DMS53 (cell line): Measurements from ENCODE around the gene THADA.

ENCODE experiments used
- DNase-seq: peaks from one replicate; lab custom pipeline; 2025; lab: John Stamatoyannopoulos, UW

Gene THADA

DNA sequence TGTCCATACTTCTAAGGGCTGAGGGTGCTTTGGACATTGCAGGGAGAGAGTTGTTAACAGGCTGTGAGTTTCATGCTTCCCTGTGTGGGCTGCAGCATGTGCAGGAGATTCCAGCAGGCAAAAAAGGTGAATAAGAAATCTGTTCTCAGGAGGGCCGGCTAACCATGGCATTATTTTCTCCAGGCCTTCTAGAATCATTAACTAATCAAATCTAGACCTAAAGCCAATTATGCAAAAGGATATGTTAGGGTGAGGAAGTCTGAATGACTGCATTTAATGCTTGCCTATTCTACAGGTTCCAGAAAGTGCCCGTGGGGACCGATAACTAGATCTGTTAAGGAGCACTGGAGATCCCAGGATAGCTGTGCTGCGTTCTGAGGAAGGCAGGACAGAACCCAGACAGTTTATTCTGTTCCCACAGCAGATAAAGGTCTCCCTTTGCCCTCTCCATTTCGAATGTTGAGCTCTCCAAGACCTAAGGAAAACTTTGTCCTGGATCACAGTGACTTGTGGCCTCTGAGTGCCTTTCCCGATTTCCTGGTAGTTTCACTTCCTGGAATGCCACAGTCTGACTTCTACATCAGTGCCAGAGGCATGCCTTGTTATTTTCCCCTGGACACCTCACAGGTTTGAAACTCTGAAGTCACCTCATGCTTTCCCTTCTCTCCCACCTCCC lies 319.4 kb downstream of the THADA start:
- peak; percentile 14 for DNase-seq

GRCh38 chr2:43274721-43275120 lies 321.1 kb downstream of the THADA start:
- no peak for DNase-seq

- no peak for DNase-seq
Measured at GRCh38 chr2:43274055-43274454, 321.8 kb downstream of the THADA start.

DNA sequence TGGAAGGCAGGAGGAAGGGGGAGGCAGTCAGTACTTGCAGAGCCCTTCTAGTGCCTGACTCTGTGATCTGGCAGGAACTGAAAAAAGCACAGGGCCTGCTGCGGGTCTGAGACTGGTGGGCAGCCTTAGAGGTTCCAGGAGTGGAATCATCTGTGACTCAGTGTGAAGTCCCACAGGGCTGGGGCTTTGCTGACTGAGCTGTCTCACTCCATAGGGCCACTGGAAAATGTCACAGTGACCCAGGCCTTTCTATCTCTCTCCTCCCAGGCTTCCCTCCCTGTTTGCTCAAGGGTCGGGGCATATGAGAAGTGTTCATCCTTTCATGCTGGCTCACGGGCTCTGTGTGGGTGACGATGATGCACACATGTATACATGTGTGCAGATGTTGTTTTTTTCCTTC lies 322.3 kb downstream of the THADA start:
- no peak for DNase-seq

DNA sequence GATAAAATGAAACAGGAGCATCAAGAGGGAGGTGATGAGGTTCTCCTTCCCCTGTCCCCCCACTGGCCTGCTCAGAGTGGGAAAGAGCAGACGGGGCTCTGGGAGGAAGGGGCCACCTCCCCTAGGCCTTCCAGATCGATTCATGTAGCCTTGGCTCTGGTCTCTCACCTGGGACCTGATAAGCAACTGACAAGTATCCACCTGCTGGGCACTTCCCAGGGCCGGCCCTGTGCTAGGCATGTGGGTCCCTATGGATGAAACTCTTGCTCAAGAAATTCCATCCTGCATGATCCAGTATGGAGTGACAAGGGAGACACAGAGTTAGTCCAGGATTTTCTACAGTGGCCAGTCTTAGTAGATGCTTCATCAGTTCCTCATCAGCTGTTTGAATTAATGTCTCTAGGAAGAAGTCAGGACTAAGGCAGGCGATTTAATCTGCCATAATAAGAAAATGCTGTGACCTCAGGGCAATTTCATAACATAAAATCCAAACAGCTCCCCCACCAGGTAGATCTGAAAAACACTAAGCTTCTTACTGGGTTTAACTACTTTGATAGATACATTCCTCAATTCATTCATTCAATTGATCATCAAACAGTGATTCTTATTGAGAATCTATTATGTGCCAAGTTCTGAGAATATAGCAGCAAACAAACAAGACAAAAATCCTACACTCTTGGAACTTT lies 324.8 kb downstream of the THADA start:
- DNase-seq, result no peak

DNA sequence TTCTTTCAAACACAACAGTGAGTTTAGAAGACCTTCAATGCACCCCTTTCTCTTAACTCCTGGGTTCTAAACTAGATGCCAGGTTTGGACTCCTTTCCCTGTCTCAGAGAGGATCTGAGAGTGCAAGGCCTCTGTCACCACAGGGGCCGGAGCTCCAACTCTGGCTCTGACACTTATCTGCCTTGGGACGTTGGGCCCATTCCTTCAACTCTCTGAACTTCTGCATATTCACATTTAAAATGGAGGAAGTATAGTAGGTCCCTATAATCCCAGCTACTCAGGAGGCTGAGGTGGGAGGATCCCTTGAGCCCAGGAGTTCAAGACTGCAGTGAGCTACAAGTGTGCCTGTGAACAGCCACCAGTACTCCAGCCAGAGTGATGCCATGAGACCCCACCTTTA lies 325.4 kb downstream of the THADA start:
- DNase-seq, result no peak

DNA sequence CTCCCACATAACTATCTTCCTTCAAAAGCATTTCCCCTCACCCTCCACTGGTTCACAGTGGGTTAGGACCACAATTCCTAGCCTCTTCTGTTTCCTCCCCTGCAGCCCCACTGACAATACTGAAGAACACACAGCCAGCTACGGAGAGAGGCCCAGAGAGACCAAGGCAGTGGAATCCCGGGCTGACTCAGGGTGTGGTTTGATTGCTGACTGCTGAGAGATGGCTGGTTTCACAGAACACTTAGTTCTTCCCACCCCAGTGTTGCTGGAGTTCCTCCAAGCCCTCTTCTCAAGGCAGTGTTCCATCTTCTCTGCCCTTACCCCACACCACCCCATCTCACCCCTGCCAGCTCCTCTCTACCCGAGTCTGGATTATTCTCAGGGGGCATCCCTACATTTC lies 326.1 kb downstream of the THADA start:
- DNase-seq, result no peak

GRCh38 chr2:43269074-43269572 lies 326.7 kb downstream of the THADA start:
- no peak for DNase-seq

DNA sequence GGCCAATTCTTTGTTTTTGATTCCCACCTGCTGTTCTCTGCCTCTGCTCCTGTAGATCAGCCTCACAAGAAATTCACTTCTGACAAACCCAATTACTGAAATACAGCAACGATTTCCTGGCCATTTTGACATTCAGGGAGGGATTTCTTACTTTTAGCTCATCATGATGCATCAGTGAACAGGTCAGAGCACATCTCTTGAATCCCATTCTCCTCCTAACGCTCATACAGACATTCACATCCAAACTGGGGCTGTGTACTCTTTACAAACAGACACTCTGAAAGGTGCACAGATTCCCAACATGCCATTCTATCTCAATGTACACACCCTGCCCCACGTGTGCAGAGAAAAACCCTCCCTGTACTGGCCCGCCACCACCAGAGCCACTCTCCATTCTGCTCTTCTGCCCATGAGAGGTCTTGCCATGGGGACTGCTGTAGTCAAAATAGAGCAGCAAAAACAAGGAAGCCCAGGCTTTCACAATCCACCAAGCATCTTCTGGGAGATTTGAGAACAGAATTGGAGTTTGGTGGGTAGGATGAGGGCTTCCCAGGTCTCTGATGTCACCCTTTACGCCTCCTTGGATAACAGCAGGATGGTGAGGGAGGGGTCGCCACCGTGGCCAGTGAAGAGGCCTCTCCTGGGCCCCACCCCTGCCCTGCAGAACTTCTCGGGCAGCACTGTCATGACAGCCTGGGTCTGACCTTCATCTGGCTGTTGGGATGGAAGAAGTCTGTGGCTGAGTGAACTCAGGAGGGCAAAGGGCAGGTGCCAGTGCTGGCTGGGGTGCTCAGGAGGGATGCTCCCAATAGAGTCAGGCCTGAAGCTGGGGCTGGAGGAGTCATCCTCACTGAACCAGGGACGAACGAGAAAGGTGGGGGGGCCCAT lies 327.5 kb downstream of the THADA start:
- no peak for DNase-seq

DNA sequence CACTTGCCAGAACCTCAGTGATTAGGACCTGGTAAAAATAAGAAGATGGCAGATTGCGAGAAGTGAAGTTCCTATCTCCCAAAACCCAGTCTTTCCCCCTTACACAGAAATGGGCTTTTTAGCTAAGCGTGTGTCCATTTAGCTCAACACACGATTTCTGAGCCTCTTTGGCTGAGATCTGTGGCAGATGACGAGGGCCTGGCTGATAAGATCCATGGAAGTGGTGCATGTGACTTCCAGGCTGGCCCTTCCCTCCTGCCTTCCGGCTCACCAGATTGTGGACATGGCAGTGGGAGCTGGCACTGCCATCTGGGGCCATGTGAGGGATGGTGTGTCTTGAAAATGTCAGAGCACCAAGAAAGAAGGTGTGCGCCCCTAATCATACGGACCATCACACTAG lies 328.5 kb downstream of the THADA start:
- no peak for DNase-seq

GRCh38 chr2:43266711-43267111 lies 329.1 kb downstream of the THADA start:
- no peak for DNase-seq

GRCh38 chr2:43265421-43265820 lies 330.4 kb downstream of the THADA start:
- no peak for DNase-seq

DNA sequence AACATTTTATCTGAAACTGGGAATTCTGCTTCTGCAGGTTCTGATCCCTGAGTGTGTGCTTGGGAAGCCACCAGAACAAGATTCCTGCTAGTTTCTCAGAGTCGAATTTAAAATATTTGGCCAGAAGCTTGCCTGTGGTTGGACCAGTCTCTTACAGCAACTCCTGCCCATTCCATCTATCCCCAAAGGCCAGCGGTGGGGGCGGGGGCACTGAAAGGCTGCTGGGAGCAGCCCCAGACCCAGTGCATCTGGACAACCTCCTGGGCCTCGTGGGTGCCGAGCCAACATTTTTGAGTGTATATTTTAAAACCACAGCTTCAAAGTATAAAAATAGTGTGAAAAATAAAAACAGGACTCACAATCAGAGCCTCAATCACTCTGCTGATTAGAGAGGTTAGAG lies 330.8 kb downstream of the THADA start:
- DNase-seq, result no peak

DNA sequence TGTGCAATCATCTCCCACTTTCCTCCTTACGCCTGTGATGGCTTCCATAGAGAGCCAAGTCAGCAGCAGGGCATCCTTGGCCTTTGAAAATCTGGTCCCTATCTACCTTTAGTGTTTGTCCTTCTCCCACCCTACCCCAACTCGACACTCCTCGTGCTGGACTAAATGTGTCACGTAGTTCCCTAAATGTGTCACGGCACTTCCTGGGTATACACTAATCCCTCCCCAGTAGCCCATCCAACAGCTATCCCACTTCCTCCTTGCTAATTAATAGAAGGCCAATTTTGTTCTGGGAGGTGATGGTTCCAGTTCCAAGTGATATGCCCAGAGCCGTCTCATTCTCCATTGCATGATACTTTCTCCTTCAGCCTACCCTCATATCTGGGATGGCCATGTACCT lies 332.9 kb downstream of the THADA start:
- DNase-seq, result no peak

DNA sequence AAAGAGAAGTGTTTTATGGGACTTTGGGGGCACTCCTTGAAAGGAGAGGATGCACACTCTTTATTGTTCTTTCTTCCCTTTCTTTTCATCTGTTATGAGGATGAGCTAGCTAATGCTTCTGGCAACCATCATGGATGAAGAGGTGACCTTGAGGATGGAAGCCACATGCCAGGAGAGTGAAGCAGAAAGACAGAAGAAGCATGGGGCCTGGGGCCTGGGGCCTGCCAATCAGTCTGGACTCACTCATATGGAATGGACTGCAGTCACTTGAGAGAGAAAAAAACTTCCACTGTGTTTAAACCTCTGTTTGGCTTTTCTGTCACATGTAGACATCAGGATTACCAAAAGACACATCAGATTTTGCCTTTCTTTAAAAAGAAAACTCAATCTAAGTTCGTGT lies 333.6 kb downstream of the THADA start:
- DNase-seq, result no peak

DNA sequence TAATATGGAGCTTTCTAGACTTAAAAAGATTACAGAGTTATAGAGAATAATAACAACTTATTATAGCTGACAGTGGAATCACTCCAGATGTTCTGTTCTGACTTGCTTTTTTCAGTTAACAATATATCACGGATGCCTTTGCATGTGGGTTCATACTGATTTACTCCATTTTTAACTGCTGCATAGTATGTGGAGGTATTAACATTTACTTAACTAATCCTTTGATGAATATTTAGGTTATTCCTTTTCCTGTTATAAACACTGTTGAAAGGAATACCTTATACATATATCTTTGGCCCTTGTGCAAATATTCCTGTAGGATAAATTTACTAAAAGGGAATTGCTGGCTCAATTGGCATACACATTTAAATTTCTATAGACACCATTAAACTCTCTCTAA lies 336.3 kb downstream of the THADA start:
- no peak for DNase-seq

GRCh38 chr2:43258547-43259156 lies 337.2 kb downstream of the THADA start:
- no peak for DNase-seq

GRCh38 chr2:43255296-43255910 lies 340.4 kb downstream of the THADA start:
- no peak for DNase-seq

DNA sequence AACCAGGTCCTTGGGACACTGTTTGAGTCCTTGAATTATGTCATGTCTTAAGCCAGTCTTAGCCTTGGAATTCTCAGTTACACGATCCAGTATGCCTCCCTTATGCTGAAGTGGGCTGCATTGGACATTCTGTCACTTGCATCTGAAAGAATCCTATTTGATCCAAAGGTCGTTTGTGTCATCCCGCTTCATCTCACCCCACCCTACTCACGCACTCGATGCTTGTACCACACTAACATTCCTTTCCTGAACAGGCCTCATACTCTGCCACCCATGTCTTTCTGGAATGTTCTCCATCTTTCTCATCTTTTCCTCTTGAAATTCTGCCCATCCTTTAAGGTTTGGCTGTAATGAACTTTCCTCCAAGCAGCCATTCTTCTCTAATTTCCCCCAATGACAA lies 341.5 kb downstream of the THADA start:
- DNase-seq, result no peak

DNA sequence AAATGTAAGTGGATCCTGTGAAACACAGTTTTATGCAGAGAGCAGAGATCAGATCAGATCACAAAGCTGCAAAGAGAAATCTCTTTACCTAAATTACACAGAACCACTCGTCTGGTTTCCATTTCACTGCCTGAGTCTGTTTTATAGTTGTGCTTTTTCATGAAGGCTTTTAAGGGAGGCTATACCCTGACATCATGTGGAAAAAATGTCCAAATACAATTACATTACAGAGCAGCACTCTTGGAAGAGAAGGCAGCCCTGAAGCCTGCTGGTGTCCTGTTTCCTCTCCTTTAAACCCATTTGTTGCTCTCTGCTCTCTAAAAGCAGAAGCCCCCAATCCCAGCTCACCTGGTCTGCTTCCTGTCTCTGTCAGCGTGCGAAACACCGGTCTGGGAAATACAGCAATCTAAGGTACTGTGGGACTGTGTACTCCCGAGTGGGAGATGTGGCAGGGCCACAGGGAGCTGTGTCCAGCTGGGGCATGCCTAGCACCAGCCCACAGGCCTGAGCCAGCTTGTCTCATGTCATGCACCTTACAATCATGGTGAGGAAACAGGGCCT lies 344.6 kb downstream of the THADA start:
- DNase-seq, result no peak

DNA sequence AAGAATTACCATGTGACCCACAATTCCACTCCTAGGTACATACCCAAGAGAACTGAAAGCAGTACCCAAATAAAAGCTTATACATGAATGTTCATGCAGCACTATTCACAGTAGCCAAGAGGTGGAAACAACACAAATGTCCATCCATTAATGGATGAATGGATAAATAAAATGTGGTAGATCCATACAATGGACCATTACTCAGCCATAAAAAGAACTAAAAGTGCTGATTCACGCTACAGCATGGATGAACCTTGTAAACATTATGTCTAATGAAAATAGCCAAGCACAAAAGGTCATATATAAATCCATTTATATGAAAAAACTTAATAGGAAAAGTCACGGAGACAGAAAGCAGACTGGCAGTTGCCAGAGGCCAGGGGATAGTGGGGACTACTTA lies 345.8 kb downstream of the THADA start:
- DNase-seq, result no peak

- DNase-seq, result no peak
Measured at GRCh38 chr2:43248621-43249020, 347.2 kb downstream of the THADA start.
